HepG2 (cell line): ENCODE data around the gene SIT1.

Experiments used
- BRD4 ChIP-seq: sonication (generic); formaldehyde crosslinking; IDR thresholded peaks from 2 replicates; pipeline ENCODE4 v1.4.0; 2020; ENCODE audit warnings: missing genetic modification reagents
- CTCF ChIP-seq: sonication (generic); formaldehyde crosslinking; IDR thresholded peaks from 2 replicates; pipeline ENCODE4 v1.5.0; 2020; ENCODE audit warnings: mild to moderate bottlenecking, missing genetic modification reagents, moderate library complexity
- HDAC2 ChIP-seq: sonication (generic); formaldehyde crosslinking; IDR thresholded peaks from 2 replicates; pipeline ENCODE4 v1.4.0; 2020; ENCODE audit warnings: missing genetic modification reagents
- MAFK ChIP-seq, 2 experiments: IDR thresholded peaks in 1 of 2; conservative IDR thresholded peaks in 1 of 2; 2 replicates each; pipeline ENCODE4 v1.6.1; 2011; ENCODE audit warnings: improper control_type of control experiment in 2 of 2, low read length in 2 of 2
- MNT ChIP-seq: fragments of 450-650 bp; IDR thresholded peaks from 2 replicates; pipeline ENCODE4 v1.6.1; 2016
- POLR2A ChIP-seq, 2 experiments: IDR thresholded peaks; 2 replicates each; pipeline ENCODE4 v1.6.1; 2011; ENCODE audit warnings: low read depth in 2 of 2, low read length in 2 of 2, mild to moderate bottlenecking in 1 of 2, moderate library complexity in 1 of 2; ENCODE audit not compliant: insufficient read depth in 1 of 2
- RBAK ChIP-seq: sonication (generic); formaldehyde crosslinking; IDR thresholded peaks from 2 replicates; pipeline ENCODE4 v1.5.1; 2020; ENCODE audit warnings: mild to moderate bottlenecking, missing genetic modification reagents
- SMAD1 ChIP-seq: sonication (generic); formaldehyde crosslinking; IDR thresholded peaks from 2 replicates; pipeline ENCODE4 v1.4.0; 2020; ENCODE audit warnings: missing genetic modification reagents, low read depth, mild to moderate bottlenecking, borderline replicate concordance
- ZHX1 ChIP-seq: sonication (generic); formaldehyde crosslinking; IDR thresholded peaks from 2 replicates; pipeline ENCODE4 v1.8.1; 2022; ENCODE audit warnings: low read depth, mild to moderate bottlenecking, missing genetic modification reagents
- ZNF24 ChIP-seq: fragments of 450-650 bp; IDR thresholded peaks from 2 replicates; pipeline ENCODE4 v1.6.1; 2017; ENCODE audit warnings: antibody characterized with exemption, mild to moderate bottlenecking
- ZNF549 ChIP-seq: sonication (generic); formaldehyde crosslinking; IDR thresholded peaks from 2 replicates; pipeline ENCODE4 v1.5.0; 2020; ENCODE audit warnings: missing genetic modification reagents
- ZSCAN29 ChIP-seq: sonication (generic); formaldehyde crosslinking; conservative IDR thresholded peaks from 2 replicates; pipeline ENCODE4 v1.4.0; 2020; ENCODE audit warnings: mild to moderate bottlenecking, missing genetic modification reagents

- TF ChIP-seq ZNF24 (no peak), MNT (no peak), ZHX1 (no peak), CTCF (no peak), ZSCAN29 (CRISPR knock-in tag) (no peak), HDAC2 (CRISPR knock-in tag) (no peak), SMAD1 (CRISPR knock-in tag) (no peak), RBAK (CRISPR knock-in tag) (no peak), BRD4 (CRISPR knock-in tag) (no peak), POLR2A (IDR thresholded peaks at IDR 0.05; ENCODE audit: insufficient read depth in 1 of 2, low read depth in 2 of 2, low read length in 2 of 2) (no peak), MAFK (conservative IDR thresholded peaks at IDR 0.05 in 1 of 2, IDR thresholded peaks at IDR 0.05 in 1 of 2; ENCODE audit: low read length in 2 of 2) (no peak), ZNF549 (CRISPR knock-in tag) (no peak)
Observed at GRCh38 chr9:35675204-35675603, 24.5 kb upstream of the SIT1 start.
